GM04504 (cell line): ENCODE measurements around the gene TRMT10A.
"Not testable (repeated sequence)": the region's sequence is repeated elsewhere in the genome, so short reads cannot be mapped to it uniquely, and the experiment has no call there.

ENCODE experiments used
- DNase-seq: peaks from one replicate; pipeline ENCODE4 v3.0.0-alpha.2; 2012; ENCODE audit warnings: low read depth

TRMT10A gene

DNA sequence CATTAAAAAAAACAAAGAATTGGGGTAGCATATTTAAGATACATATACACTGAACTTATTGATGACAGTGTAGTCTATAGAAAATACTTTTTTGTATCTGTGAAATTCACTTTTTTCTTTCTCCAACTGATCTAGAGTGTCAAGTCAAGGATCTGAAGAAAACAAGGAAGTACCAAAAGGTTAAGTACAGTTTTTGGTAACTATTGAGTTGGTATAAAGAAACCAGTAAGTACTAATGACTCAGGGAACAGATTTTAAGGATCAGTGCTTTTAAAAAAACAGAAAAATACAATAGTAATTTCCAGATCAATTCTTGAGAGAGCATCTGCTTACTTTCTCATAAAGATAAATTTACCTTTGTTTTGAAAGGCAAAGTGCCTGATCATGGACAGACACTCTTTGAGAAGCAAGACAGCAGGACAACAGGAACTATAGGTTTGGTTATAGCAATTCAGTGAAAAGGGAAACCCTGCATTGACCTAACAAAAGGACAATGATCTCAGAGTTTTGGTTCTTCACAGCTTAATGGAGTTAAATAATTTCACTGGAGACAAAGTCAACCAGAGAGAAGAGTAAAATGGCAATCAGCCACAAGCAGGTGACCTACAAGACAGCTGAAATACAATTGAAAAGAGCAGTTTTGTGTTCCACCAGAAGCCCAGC lies 23.4 kb downstream of the TRMT10A start:
- no peak for DNase-seq

DNA sequence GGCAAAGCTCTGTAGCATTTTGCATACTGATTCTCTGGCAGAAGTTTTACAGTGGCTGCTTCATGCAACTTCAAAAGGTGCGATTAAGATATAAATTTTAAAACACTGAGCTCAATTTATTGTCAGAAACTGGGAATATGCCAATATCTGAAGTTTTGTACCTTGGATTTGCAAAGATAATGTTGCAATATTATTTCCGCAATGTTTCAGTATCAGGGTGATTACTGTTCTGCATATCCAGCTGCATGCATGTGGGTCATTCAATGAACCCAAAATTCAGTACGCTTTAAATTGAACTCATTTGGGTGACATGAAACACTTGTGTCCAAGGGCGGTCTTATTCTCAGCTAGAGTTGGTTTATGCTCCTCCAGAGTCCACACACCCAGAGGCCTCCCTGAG lies 26.2 kb downstream of the TRMT10A start:
- DNase-seq, result no peak

DNA sequence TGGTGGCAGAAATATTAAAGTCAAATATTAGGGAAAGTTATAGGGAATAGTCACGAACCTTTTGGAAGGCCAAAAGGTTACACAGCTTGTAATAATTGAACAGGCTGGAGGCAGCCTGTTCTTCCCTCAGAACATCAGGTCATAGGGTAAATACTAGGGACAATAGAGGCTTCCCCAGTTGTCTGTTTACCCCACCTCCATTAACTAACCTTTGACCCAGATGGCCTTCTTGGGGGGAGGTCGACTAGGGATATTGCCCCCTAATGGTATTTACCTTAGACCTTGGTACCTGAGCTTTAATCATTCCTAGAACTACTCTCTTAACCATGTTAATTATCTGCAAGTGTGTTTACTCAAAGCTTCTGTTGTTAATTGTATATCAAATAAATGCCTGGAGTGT lies 27.0 kb downstream of the TRMT10A start:
- DNase-seq, result no peak

DNA sequence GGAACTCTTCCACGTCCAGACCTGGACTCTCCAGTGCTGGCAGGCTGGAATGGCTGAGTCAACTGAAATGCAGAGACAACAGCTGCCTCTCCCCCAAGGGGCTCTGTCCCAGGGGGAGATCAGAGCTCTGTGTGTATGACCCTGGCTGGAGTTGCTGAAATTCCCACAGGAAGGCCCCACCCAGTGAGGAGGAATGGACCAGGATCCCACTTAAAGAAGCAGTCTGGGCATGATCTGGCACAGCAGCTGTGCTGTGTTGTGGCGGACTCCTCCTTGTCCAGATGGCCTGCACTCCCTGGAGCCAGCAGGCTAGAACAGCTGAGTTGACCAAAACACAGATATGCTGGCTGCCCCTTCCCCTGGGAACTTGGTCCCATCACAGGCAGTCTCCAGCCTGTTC lies 27.6 kb downstream of the TRMT10A start:
- no peak for DNase-seq

DNA sequence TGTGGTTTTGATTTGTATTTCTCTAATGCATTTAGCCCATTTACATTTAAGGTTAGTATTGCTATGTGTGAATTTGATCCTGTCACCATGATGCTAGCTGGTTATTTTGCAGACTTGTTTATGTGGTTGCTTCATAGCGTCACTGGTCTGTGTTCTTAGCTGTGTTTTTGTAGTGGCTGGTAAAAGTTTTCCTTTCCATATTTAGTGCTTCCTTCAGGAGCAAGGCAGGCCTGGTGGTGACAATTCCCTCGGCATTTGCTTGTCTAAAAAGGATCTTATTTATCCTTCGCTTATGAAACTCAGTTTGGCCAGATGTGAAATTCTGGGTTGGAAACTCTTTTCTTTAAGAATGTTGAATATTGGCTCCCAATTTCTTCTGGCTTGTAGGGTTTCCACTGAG lies 29.1 kb downstream of the TRMT10A start:
- not testable (repeated sequence) for DNase-seq

DNA sequence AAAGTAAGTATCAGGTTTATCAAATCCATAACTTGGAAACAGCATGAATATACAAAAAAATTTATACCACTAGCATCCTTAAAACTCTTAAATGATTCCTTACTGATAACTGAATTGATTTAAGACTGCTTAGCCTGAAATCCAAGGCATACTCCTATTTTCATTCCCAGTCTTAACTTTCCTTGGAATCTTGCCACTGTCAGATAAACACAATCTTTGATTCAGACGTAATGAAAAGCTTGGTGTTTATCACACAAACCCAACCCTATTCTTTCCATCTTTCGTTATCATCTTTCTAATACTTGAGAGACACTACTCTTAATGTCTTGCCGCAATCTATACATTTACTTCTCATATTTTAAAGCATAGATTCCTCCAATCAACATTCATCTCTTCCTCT lies 33.9 kb downstream of the TRMT10A start:
- DNase-seq, result no peak

DNA sequence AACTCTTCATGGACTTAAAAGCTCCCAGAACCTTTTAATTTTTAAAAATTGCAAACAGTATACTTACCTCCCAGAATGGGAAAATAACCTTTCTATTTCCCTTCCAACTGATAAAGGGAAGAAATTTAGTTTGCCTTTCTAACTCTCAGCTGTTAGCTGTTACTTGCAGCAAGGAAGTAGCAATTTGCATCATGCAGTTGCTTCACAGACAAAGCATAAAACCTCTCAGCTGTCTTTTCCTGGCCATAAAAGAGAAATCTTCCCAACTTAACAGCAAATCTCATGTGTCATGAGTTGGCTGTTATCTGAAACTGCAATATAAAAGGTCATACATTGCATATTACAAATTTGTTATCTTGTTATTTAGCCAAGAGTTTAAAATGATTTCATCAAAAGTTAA lies 34.6 kb downstream of the TRMT10A start:
- DNase-seq, result no peak

DNA sequence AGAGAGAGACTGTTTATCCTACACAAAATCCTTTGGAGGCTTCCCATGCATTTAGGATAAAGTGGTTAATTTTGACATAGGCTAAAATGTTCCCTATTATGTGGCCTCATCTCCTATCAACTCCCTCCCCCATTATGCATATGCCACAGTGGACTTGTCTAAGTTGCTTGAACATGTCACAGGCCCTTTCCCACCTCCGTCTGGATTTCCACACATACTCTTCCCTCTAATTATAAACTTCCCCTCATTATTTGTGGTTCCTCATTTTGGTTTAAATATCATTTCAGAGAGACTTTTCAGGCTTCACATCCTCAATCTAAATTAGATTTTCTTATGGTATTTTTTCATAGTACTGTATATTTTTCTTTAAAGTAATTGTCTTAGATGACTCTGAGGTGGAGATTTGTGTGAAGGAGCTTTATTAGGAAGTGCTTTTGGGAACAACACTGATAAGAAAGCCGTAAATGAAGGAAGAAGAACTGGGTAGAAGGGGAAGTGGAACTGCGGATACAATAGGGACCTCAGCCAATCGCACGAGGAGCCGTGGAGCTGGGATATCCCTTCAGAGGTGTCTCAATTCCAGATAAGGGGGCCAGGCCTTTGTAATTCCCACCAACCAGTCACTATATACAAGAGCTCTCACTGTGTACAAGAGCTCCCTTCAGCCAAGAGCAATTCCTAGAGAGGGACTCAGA lies 45.1 kb downstream of the TRMT10A start:
- DNase-seq, result no peak

DNA sequence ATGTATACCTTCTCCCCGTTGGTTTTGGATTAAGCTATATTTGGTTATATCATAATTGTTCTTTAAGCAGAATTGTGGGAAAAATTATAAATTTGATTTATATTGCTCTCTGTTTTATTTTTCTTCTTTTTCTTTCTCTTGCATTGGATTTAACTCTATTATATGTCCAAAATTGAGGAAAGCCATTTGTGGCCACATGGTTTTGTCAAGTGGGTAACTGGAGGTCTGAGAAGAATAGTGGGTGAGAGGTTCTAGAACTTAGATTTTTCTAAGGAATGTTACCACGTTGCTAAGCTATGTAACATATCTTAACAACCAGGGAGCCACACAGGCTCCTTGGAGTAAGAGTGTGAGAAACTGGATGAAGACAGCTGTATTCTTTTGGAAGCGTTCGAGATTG lies 53.1 kb downstream of the TRMT10A start, which contains the start of gene C4orf17:
Gene C4orf17, plus strand, starts transcription at position 301 of the 400 bp plus-strand sequence. CDS start 2,061 bp downstream, outside the sequence.
- no peak for DNase-seq

DNA sequence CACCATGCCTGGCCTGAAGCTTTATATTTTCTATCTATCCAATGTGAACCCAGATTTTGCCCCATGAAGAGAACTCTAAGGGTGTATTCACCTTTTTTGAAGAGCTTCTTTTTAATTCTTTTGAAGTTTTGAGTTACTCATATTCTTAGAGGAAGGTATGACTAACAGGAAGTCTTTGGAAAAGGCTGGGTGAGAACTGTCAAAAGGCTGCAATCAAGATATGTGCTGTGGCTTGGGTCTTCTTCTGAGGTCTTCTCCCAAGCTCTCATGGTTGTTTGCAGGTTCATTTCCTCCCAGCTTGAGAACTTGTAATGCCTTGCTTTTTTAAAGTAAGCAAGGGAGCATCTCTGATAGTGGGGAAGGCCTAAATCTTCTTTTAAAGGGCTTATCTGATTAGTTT lies 56.1 kb downstream of the TRMT10A start:
- no peak for DNase-seq

DNA sequence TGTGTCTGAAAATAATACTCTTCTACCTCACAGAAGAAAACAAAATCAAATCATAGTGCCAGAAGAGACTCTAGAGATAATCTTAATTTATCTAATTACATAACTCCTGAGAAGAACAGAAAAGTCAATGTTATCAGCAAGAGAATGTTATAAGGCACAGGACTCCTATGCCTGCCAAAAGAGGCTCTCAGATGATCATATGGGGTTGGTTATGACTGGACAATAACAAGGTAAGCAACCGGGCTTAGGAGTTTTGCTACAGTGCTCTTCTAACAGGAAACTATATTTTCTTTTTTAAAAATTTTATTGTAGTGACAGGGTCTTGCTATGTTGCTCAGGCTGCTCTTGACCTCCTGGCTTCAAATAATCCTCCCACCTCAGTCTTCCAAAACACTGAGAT lies 56.5 kb downstream of the TRMT10A start:
- no peak for DNase-seq

DNA sequence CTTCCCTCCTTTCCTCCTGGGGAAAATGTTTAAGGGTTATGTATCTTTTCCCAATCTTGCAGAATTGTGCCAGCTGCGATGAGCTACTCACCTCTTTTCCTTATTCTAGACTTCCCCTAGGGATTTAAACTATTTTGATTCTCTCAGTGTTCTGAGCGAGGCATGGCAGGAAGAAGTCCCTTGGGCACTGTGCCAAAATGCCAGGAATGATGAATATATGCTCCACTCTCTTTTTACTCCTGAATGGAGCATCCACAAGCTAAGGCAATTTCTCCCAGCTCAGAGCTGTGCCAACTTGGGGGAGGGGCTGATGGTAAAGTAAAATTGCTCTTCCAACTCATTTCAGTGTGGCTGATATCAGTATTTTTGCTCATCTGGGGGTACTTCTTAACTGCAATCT lies 57.1 kb downstream of the TRMT10A start:
- no peak for DNase-seq

DNA sequence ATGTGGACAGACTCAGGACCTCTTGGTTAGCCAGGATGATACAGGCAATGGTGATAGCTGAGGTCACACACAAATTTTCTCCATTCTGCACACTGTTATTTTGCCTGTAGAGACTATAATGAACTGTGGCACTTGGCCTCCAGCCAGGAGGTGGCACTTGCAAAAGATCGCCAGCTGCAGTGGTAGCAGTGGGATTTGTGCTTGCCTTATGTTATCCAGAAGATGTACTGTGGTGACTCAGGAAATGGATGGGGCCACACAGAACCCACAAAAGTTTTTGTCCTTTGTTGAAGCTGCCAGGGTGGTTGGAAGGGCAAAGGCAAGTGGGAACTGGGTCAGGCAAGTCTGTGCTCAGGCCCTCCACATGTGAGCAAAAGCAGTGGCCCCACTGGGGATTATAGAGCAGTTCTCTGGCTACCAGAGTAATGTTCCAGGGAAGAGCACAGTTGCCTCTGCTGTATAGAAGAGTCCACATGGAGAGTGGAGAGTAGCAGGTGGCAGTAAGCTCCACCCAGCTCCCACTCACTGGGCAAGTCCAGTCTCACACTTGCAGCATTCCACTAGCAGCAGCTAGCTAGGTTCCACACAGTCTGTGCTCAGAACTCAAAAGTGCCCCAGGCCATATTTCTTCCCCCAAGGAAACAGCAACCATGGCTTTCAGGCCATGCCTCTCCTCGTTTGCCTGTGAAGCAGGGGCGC lies 58.9 kb downstream of the TRMT10A start:
- no peak for DNase-seq
